NK-92 (cell line): Measurements from ENCODE around the gene PDLIM4.

ENCODE experiments used
- DNase-seq: peaks from one replicate; lab custom pipeline; 2025; ENCODE audit not compliant: unreplicated experiment; lab: John Stamatoyannopoulos, UW

Gene PDLIM4

GRCh38 chr5:132280371-132281240 lies 23.1 kb downstream of the PDLIM4 start:
- no peak for DNase-seq

- DNase-seq: no peak
Observed at GRCh38 chr5:132281856-132282614, 24.5 kb downstream of the PDLIM4 start.

- DNase-seq: no peak
Observed at GRCh38 chr5:132283423-132284043, 26.0 kb downstream of the PDLIM4 start.

- no peak for DNase-seq
Observed at GRCh38 chr5:132289097-132289496, 31.6 kb downstream of the PDLIM4 start.

- DNase-seq: no peak
Observed at GRCh38 chr5:132291026-132291425, 33.5 kb downstream of the PDLIM4 start.

GRCh38 chr5:132293066-132293991 lies 35.8 kb downstream of the PDLIM4 start:
- no peak for DNase-seq

GRCh38 chr5:132293992-132294727 lies 36.7 kb downstream of the PDLIM4 start, which contains the start of gene SLC22A4:
Gene SLC22A4, plus strand, starts transcription at chr5:132294394. Its CDS starts 223 bp downstream, at chr5:132294617.
- DNase-seq: no peak

- DNase-seq: no peak
Observed at GRCh38 chr5:132294728-132295504, 37.4 kb downstream of the PDLIM4 start.

GRCh38 chr5:132295505-132296411 lies 38.3 kb downstream of the PDLIM4 start:
- DNase-seq: no peak

- no peak for DNase-seq
Observed at GRCh38 chr5:132296412-132297016, 39.0 kb downstream of the PDLIM4 start.

GRCh38 chr5:132297211-132297940 lies 39.9 kb downstream of the PDLIM4 start:
- no peak for DNase-seq

- DNase-seq: no peak
Observed at GRCh38 chr5:132298298-132299212, 41.1 kb downstream of the PDLIM4 start.

- no peak for DNase-seq
Observed at GRCh38 chr5:132299917-132300316, 42.4 kb downstream of the PDLIM4 start.

- DNase-seq: no peak
Observed at GRCh38 chr5:132300577-132301343, 43.3 kb downstream of the PDLIM4 start.
